ENCODE data around the gene CLDN7.

GRCh38 chr17:7232114-7232513, 30.2 kb downstream of the CLDN7 start:
- no peak for TF ChIP-seq CTCF (IDR thresholded peaks at IDR 0.05; ENCODE audit: low read depth, low read length)
- no peak for TF ChIP-seq EZH2phosphoT487 (IDR thresholded peaks at IDR 0.05; ENCODE audit: low read depth)
